Activated gamma-delta T cell (primary cell): ENCODE data around the gene LAMA1.

Source experiments
- DNase-seq: peaks from one replicate; lab custom pipeline; 2025; lab: John Stamatoyannopoulos, UW

Gene LAMA1

GRCh38 chr18:7047336-7047735 lies 70.3 kb downstream of the LAMA1 start:
- no peak for DNase-seq

GRCh38 chr18:7038330-7038851 lies 79.2 kb downstream of the LAMA1 start:
- no peak for DNase-seq

GRCh38 chr18:7037470-7037869 lies 80.1 kb downstream of the LAMA1 start:
- DNase-seq: no peak

- DNase-seq: no peak
Observed at GRCh38 chr18:7035807-7036206, 81.8 kb downstream of the LAMA1 start.

- DNase-seq: no peak
Observed at GRCh38 chr18:7034924-7035323, 82.7 kb downstream of the LAMA1 start.

GRCh38 chr18:7032537-7032936 lies 85.1 kb downstream of the LAMA1 start:
- no peak for DNase-seq

- no peak for DNase-seq
Observed at GRCh38 chr18:7028625-7029024, 89.0 kb downstream of the LAMA1 start.

- DNase-seq: no peak
Observed at GRCh38 chr18:7025194-7025593, 92.4 kb downstream of the LAMA1 start.

- DNase-seq: no peak
Observed at GRCh38 chr18:7023581-7023980, 94.0 kb downstream of the LAMA1 start.

- DNase-seq: no peak
Observed at GRCh38 chr18:7023063-7023580, 94.5 kb downstream of the LAMA1 start.

- no peak for DNase-seq
Observed at GRCh38 chr18:7021994-7022840, 95.4 kb downstream of the LAMA1 start.

GRCh38 chr18:7020995-7021777 lies 96.4 kb downstream of the LAMA1 start:
- no peak for DNase-seq

GRCh38 chr18:7017013-7017412 lies 100.6 kb downstream of the LAMA1 start:
- no peak for DNase-seq

GRCh38 chr18:7011142-7011541 lies 106.5 kb downstream of the LAMA1 start:
- DNase-seq: no peak

GRCh38 chr18:7004009-7004408 lies 113.6 kb downstream of the LAMA1 start:
- no peak for DNase-seq

GRCh38 chr18:7002107-7002506 lies 115.5 kb downstream of the LAMA1 start:
- no peak for DNase-seq

- no peak for DNase-seq
Observed at GRCh38 chr18:7000484-7001096, 117.0 kb downstream of the LAMA1 start.

- DNase-seq: no peak
Observed at GRCh38 chr18:6997808-6998207, 119.8 kb downstream of the LAMA1 start.

GRCh38 chr18:6994771-6995430 lies 122.7 kb downstream of the LAMA1 start:
- no peak for DNase-seq

- DNase-seq: no peak
Observed at GRCh38 chr18:6994056-6994770, 123.4 kb downstream of the LAMA1 start.

- DNase-seq: no peak
Observed at GRCh38 chr18:6992761-6993160, 124.8 kb downstream of the LAMA1 start.
